H9 (cell line): ENCODE results near the gene WDFY3. TPM values are rescaled to one million over a fixed set of nuclear protein-coding genes. Genes with fewer than 3 reads are reported as not detected.

ENCODE experiments used
- DNase-seq: peaks from one replicate; pipeline ENCODE4 v3.0.0-alpha.2; 2017
- H2AFZ ChIP-seq: one replicate; pipeline ENCODE4 v1.6.1; 2013; ENCODE audit warnings: mild to moderate bottlenecking, low read length, control low read depth, moderate library complexity
- H2AK5ac ChIP-seq: 2 replicates; pipeline ENCODE4 v1.6.1; 2013; ENCODE audit warnings: low read length, control low read depth, mixed read lengths; ENCODE audit not compliant: insufficient read length
- H2BK120ac ChIP-seq: one replicate; pipeline ENCODE4 v1.6.1; 2013; ENCODE audit warnings: low read depth, mild to moderate bottlenecking, low read length, control low read depth, inconsistent platforms; ENCODE audit not compliant: poor library complexity, severe bottlenecking
- H2BK12ac ChIP-seq: 2 replicates; pipeline ENCODE4 v1.6.1; 2013; ENCODE audit warnings: low read length, control low read depth, mixed read lengths, low read depth; ENCODE audit not compliant: insufficient read length
- H2BK15ac ChIP-seq: 2 replicates; pipeline ENCODE4 v1.6.1; 2013; ENCODE audit warnings: low read depth, low read length, control low read depth
- H2BK20ac ChIP-seq: one replicate; pipeline ENCODE4 v1.6.1; 2013; ENCODE audit warnings: low read depth, mild to moderate bottlenecking, low read length, control low read depth, inconsistent platforms; ENCODE audit not compliant: poor library complexity, severe bottlenecking
- H2BK5ac ChIP-seq: 2 replicates; pipeline ENCODE4 v1.6.1; 2013; ENCODE audit warnings: low read length, control low read depth, mixed read lengths; ENCODE audit not compliant: insufficient read length
- H3K14ac ChIP-seq: 2 replicates; pipeline ENCODE4 v1.6.1; 2013; ENCODE audit warnings: low read length, control low read depth; ENCODE audit not compliant: insufficient read depth
- H3K18ac ChIP-seq: 2 replicates; pipeline ENCODE4 v1.6.1; 2013; ENCODE audit warnings: low read depth, mild to moderate bottlenecking, mixed read lengths, low read length, control low read depth; ENCODE audit not compliant: insufficient read length
- H3K23ac ChIP-seq: 2 replicates; pipeline ENCODE4 v1.6.1; 2013; ENCODE audit warnings: low read length, control low read depth, mixed read lengths, low read depth; ENCODE audit not compliant: insufficient read length
- H3K23me2 ChIP-seq: 2 replicates; pipeline ENCODE4 v1.6.1; 2013; ENCODE audit warnings: low read depth, mild to moderate bottlenecking, mixed read lengths, low read length, control low read depth; ENCODE audit not compliant: insufficient read length, poor library complexity, severe bottlenecking
- H3K27ac ChIP-seq: 2 replicates; pipeline ENCODE4 v1.5.1; 2013; ENCODE audit warnings: low read length, control low read depth, mixed read lengths, low read depth; ENCODE audit not compliant: insufficient read length
- H3K27me3 ChIP-seq: 2 replicates; pipeline ENCODE4 v1.6.1; 2013; ENCODE audit warnings: low read length, control low read depth, inconsistent platforms; ENCODE audit not compliant: insufficient read depth
- H3K4ac ChIP-seq: 2 replicates; pipeline ENCODE4 v1.6.1; 2013; ENCODE audit warnings: low read depth, mild to moderate bottlenecking, control low read depth, inconsistent platforms, low read length, moderate library complexity
- H3K4me1 ChIP-seq: 2 replicates; pipeline ENCODE4 v1.6.1; 2013; ENCODE audit warnings: low read length, control low read depth, inconsistent platforms; ENCODE audit not compliant: insufficient read depth
- H3K4me2 ChIP-seq: 2 replicates; pipeline ENCODE4 v1.6.1; 2013; ENCODE audit warnings: low read length, control low read depth, mixed read lengths; ENCODE audit not compliant: insufficient read length, insufficient read depth
- H3K56ac ChIP-seq: 2 replicates; pipeline ENCODE4 v1.6.1; 2013; ENCODE audit warnings: low read depth, mild to moderate bottlenecking, mixed read lengths, low read length, control low read depth; ENCODE audit not compliant: insufficient read length
- H3K79me1 ChIP-seq: 2 replicates; pipeline ENCODE4 v1.6.1; 2013; ENCODE audit warnings: low read depth, mild to moderate bottlenecking, moderate library complexity, low read length, control low read depth, inconsistent platforms; ENCODE audit not compliant: insufficient read depth, poor library complexity, severe bottlenecking
- H3K79me2 ChIP-seq: 2 replicates; pipeline ENCODE4 v1.6.1; 2013; ENCODE audit warnings: low read length, control low read depth, inconsistent platforms; ENCODE audit not compliant: insufficient read depth
- H3K9ac ChIP-seq: 2 replicates; pipeline ENCODE4 v1.6.1; 2013; ENCODE audit warnings: low read length, control low read depth, mixed read lengths; ENCODE audit not compliant: insufficient read length; ENCODE audit errors: extremely low read depth
- H3K9me3 ChIP-seq: one replicate; pipeline ENCODE4 v1.6.1; 2013; ENCODE audit warnings: low read depth, low read length, inconsistent platforms; ENCODE audit not compliant: control insufficient read depth
- H3T11ph ChIP-seq: one replicate; pipeline ENCODE4 v1.6.1; 2013; ENCODE audit warnings: mild to moderate bottlenecking, low read length, control low read depth, inconsistent platforms
- H4K20me1 ChIP-seq: one replicate; pipeline ENCODE4 v1.6.1; 2013; ENCODE audit not compliant: control insufficient read depth, insufficient read length, insufficient read depth
- H4K5ac ChIP-seq: 2 replicates; pipeline ENCODE4 v1.6.1; 2013; ENCODE audit warnings: low read depth, mild to moderate bottlenecking, mixed read lengths, low read length, control low read depth; ENCODE audit not compliant: insufficient read length
- H4K8ac ChIP-seq: replicated peaks from 2 replicates; pipeline ENCODE4 v1.6.1; 2013; ENCODE audit warnings: low read length, control low read depth, mixed read lengths, low read depth; ENCODE audit not compliant: insufficient read length
- H4K91ac ChIP-seq: 2 replicates; pipeline ENCODE4 v1.6.1; 2013; ENCODE audit warnings: low read depth, mild to moderate bottlenecking, moderate library complexity, mixed read lengths, low read length, control low read depth; ENCODE audit not compliant: insufficient read length
- H3K27ac Mint-ChIP-seq, 3 experiments: 2 replicates in 2 of 3; 3 replicates in 1 of 3; pipeline ENCODE4 v1.8.0; 2020 to 2021; ENCODE audit warnings: mixed read lengths in 3 of 3, mild to moderate bottlenecking in 1 of 3, moderate library complexity in 1 of 3
- H3K27me3 Mint-ChIP-seq: 2 replicates; pipeline ENCODE4 v1.8.0; 2021; ENCODE audit warnings: low read depth, mild to moderate bottlenecking, moderate library complexity, mixed read lengths
- H3K36me3 Mint-ChIP-seq, 3 experiments: 2 replicates in 2 of 3; 3 replicates in 1 of 3; pipeline ENCODE4 v1.8.0; 2020 to 2021; ENCODE audit warnings: low read depth in 3 of 3, mixed read lengths in 3 of 3; ENCODE audit not compliant: insufficient read depth in 1 of 3
- H3K4me1 Mint-ChIP-seq, 2 experiments: 2 replicates each; pipeline ENCODE4 v1.8.0; 2020; ENCODE audit warnings: mixed read lengths in 2 of 2
- H3K4me3 Mint-ChIP-seq, 2 experiments: 2 replicates in 1 of 2; 3 replicates in 1 of 2; pipeline ENCODE4 v1.8.0; 2020 to 2021; ENCODE audit warnings: mild to moderate bottlenecking in 2 of 2, mixed read lengths in 2 of 2, moderate library complexity in 1 of 2
- H3K9me3 Mint-ChIP-seq, 2 experiments: 2 replicates in 1 of 2; 3 replicates in 1 of 2; pipeline ENCODE4 v1.8.0; 2020; ENCODE audit warnings: mild to moderate bottlenecking in 2 of 2, mixed read lengths in 2 of 2, moderate library complexity in 1 of 2
- CTCF ChIP-seq: fragments of 200-600 bp; sonication (generic); conservative IDR thresholded peaks from 3 replicates; pipeline ENCODE4 v1.8.0; 2021; ENCODE audit warnings: antibody characterized with exemption, mild to moderate bottlenecking
- WGBS: extraction: QIAGEN DNeasy Blood & Tissue Kit; methylation state at CpG from one replicate; pipeline ENCODE4 v1.1.7; 2013; ENCODE audit warnings: missing lambda C conversion rate, low lambda C conversion rate, mixed read lengths; ENCODE audit not compliant: insufficient read length; ENCODE audit errors: extremely low coverage; 5-methylcytosine and 5-hydroxymethylcytosine counted together
- total RNA-seq: library from RNA; stranded (reverse); gene quantifications from 2 replicates; pipeline ENCODE4 v1.2.1, GENCODE V29; 2021

The WDFY3 gene
- total RNA-seq, 1 experiment from 2014 or later = 54.6 TPM

- DNase-seq = no peak
- Histone ChIP-seq H3K4me1 (peaks cover 4% of the 10 kb centered on the region; the same call in 1 of the 2 replicates), H4K8ac (no peak overlapping the region), H2AK5ac (no peak overlapping the region), H3K4ac (no peak overlapping the region), H3K27ac (no peak overlapping the region), H3K9ac (no peak overlapping the region), H2BK12ac (no peak overlapping the region), H3K18ac (no peak overlapping the region), H3K9me3 (no peaks in the 10 kb centered on the region), H3T11ph (no peak overlapping the region), H2AFZ (no peak overlapping the region), H3K4me2 (no peak overlapping the region), H4K20me1 (no peaks in the 10 kb centered on the region), H4K5ac (no peak overlapping the region), H4K91ac (no peak overlapping the region), H2BK5ac (no peak overlapping the region), H2BK20ac (no peak overlapping the region), H3K56ac (no peak overlapping the region), H3K23ac (no peak overlapping the region), H3K79me2 (no peaks in the 10 kb centered on the region; the same call in 1 of the 2 replicates), H3K27me3 (no peaks in the 10 kb centered on the region), H2BK120ac (no peak overlapping the region), H3K79me1 (no peaks in the 10 kb centered on the region), H2BK15ac (no peak overlapping the region), H3K23me2 (no peaks in the 10 kb centered on the region), H3K14ac (no peak overlapping the region)
- H3K9me3 Mint-ChIP-seq = no peaks in the 10 kb centered on the region
- no peaks in the 10 kb centered on the region for H3K27me3 Mint-ChIP-seq
- H3K4me3 Mint-ChIP-seq = no peak overlapping the region
- H3K4me1 Mint-ChIP-seq = peaks cover 15 to 20% of the 10 kb centered on the region in 2 experiments
- TF ChIP-seq CTCF = no peak
- no peak overlapping the region; a peak in 2 of 7 replicates for H3K27ac Mint-ChIP-seq
- no CpG with 5 or more reads among the region's 1 CpG for WGBS
- H3K36me3 Mint-ChIP-seq = peaks cover 0 to 20% (median 13%) of the 10 kb centered on the region in 3 experiments; a peak in 5 of 7 replicates
Observed at GRCh38 chr4:84856468-84857049, 109.9 kb downstream of the WDFY3 start.
